Vagina (tissue), 2 donors: Measurements from ENCODE around the gene NKAIN2. TPM values are rescaled to one million over a fixed set of nuclear protein-coding genes. Genes with fewer than 3 reads are reported as not detected.

Source experiments
- DNase-seq, 2 donors: peaks; one replicate each; pipeline ENCODE4 v3.0.0-alpha.2; 2017; ENCODE audit errors: extremely low spot score in 2 of 2
- H3K27ac ChIP-seq: fragments of 200-600 bp; sonication (generic); one replicate; pipeline ENCODE4 v1.5.1; 2019
- H3K27me3 ChIP-seq: fragments of 200-600 bp; sonication (generic); one replicate; pipeline ENCODE4 v1.5.1; 2019
- H3K36me3 ChIP-seq, 2 donors: fragments of 200-600 bp; sonication (generic); one replicate each; pipeline ENCODE4 v1.5.1; 2017 to 2019
- H3K4me1 ChIP-seq: fragments of 200-600 bp; sonication (generic); one replicate; pipeline ENCODE4 v1.5.1; 2019
- H3K4me3 ChIP-seq, 2 donors: fragments of 200-600 bp; sonication (generic); 1 replicate in 1 of 2; 2 replicates in 1 of 2; pipeline ENCODE4 v1.5.1; 2016 to 2019
- H3K9me3 ChIP-seq: fragments of 200-600 bp; sonication (generic); one replicate; pipeline ENCODE4 v1.5.1; 2019
- CTCF ChIP-seq, 3 experiments: fragments of 450-650 bp in 2 of 3; fragments of 200-600 bp in 1 of 3; sonication (generic) in 1 of 3; IDR thresholded peaks; one replicate each; pipeline ENCODE4 v1.5.1; 2017 to 2019; ENCODE audit warnings: antibody characterized with exemption in 3 of 3, mild to moderate bottlenecking in 2 of 3, moderate library complexity in 2 of 3
- POLR2A ChIP-seq, 2 donors: fragments of 450-650 bp; IDR thresholded peaks; one replicate each; pipeline ENCODE4 v1.6.1; 2017; ENCODE audit warnings: antibody characterized with exemption in 2 of 2, mild to moderate bottlenecking in 2 of 2, moderate library complexity in 2 of 2
- POLR2AphosphoS5 ChIP-seq, 2 donors: sonication (generic); formaldehyde crosslinking; IDR thresholded peaks; one replicate each; pipeline ENCODE4 v1.9.0; 2017; ENCODE audit warnings: antibody characterized with exemption in 2 of 2, mild to moderate bottlenecking in 2 of 2, low read depth in 1 of 2; ENCODE audit not compliant: insufficient read depth in 1 of 2
- intact Hi-C: fragments of 100-400 bp; cut with DNase I; formaldehyde crosslinking; loops from one replicate; pipeline ENCODE4 v1.15.1; 2023
- total RNA-seq: library from RNA; depleted of rRNA; stranded (reverse); fragments of >200 nt; gene quantifications from one replicate; pipeline ENCODE4 v1.2.3, GENCODE V29; 2016

NKAIN2 gene
- total RNA-seq, 1 donor from 2014 or later: not detected

GRCh38 chr6:124822204-124822613, 1018.5 kb downstream of the NKAIN2 start:
- intact Hi-C loops: no loop called here
- DNase-seq: no peak
- H3K27ac ChIP-seq: no peak overlapping the region
- H3K4me3 ChIP-seq: no peak overlapping the region
- H3K36me3 ChIP-seq: no peaks in the 10 kb centered on the region
- H3K27me3 ChIP-seq: no peaks in the 10 kb centered on the region
- no peaks in the 10 kb centered on the region for H3K4me1 ChIP-seq
- no peak for TF ChIP-seq POLR2AphosphoS5 (IDR thresholded peaks at IDR 0.05; ENCODE audit: insufficient read depth in 1 of 2, low read depth in 1 of 2)
- H3K9me3 ChIP-seq: no peaks in the 10 kb centered on the region

GRCh38 chr6:124822721-124823120, 1019.1 kb downstream of the NKAIN2 start:
- no peaks in the 10 kb centered on the region for H3K9me3 ChIP-seq
- no peak for DNase-seq
- no peak overlapping the region for H3K27ac ChIP-seq
- H3K36me3 ChIP-seq: no peaks in the 10 kb centered on the region
- intact Hi-C loops: no loop called here
- no peak for TF ChIP-seq POLR2A (IDR thresholded peaks at IDR 0.05)
- no peak for TF ChIP-seq POLR2AphosphoS5 (IDR thresholded peaks at IDR 0.05; ENCODE audit: insufficient read depth in 1 of 2, low read depth in 1 of 2)
- TF ChIP-seq CTCF (IDR thresholded peaks at IDR 0.05): no peak
- H3K4me1 ChIP-seq: no peaks in the 10 kb centered on the region
- no peaks in the 10 kb centered on the region for H3K27me3 ChIP-seq
- H3K4me3 ChIP-seq: no peak overlapping the region

DNA sequence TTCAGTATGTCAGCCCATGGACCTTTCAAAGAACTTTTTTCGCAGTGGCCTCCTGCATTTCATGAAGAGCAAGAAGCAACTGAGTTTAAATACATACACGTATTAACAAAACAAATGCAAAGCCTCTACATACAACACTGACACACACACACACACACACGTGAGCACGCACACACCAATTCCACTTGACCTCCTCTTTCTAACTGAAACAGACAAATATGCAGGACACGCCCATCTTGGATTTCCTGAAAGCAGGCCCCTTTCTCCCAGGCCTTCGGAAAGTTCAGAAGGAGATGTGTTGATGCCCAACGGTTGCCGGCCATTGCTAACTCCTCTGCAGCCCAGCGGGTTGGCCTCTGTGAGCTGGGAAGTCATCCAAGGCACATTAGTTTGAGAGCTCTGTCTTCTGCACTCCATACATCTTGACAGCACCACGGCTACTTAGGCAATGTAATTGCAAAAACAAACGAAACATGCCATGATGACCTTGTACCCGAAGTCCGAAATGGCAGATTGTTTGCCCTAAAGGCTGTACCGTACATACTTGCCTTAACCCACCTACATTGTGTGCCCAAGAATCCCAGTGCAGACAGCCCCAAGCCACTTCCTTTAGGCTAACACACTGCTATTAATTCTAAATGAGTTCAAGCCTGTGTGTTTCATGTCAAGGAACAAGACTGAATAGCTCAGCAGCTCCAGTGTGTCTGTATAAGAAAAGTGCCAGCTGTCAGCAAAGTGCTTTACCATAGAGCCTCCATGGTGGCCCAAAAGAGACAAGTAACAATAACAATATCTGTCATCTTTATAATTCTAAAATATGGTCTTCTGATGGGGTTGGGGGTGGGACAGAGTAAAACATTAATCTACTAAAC, 1019.8 kb downstream of the NKAIN2 start:
- no peak for DNase-seq
- H3K36me3 ChIP-seq: no peaks in the 10 kb centered on the region
- H3K4me3 ChIP-seq: no peak overlapping the region
- H3K27me3 ChIP-seq: no peaks in the 10 kb centered on the region
- no peaks in the 10 kb centered on the region for H3K9me3 ChIP-seq
- no peak overlapping the region for H3K27ac ChIP-seq
- TF ChIP-seq POLR2AphosphoS5 (IDR thresholded peaks at IDR 0.05; ENCODE audit: insufficient read depth in 1 of 2, low read depth in 1 of 2) (no peak), CTCF (IDR thresholded peaks at IDR 0.05) (no peak), POLR2A (IDR thresholded peaks at IDR 0.05) (no peak)
- H3K4me1 ChIP-seq: no peaks in the 10 kb centered on the region
- intact Hi-C loops: no loop called here

GRCh38 chr6:124825564-124825963, 1021.9 kb downstream of the NKAIN2 start:
- no peak for TF ChIP-seq POLR2AphosphoS5 (IDR thresholded peaks at IDR 0.05; ENCODE audit: insufficient read depth in 1 of 2, low read depth in 1 of 2)
- no peak for TF ChIP-seq POLR2A (IDR thresholded peaks at IDR 0.05)
- no peak for TF ChIP-seq CTCF (IDR thresholded peaks at IDR 0.05)
- H3K4me1 ChIP-seq: no peaks in the 10 kb centered on the region
- H3K36me3 ChIP-seq: no peaks in the 10 kb centered on the region
- no peak overlapping the region for H3K27ac ChIP-seq
- no peak for DNase-seq
- H3K9me3 ChIP-seq: no peaks in the 10 kb centered on the region
- no peak overlapping the region for H3K4me3 ChIP-seq
- intact Hi-C loops: no loop called here
- H3K27me3 ChIP-seq: no peaks in the 10 kb centered on the region

DNA sequence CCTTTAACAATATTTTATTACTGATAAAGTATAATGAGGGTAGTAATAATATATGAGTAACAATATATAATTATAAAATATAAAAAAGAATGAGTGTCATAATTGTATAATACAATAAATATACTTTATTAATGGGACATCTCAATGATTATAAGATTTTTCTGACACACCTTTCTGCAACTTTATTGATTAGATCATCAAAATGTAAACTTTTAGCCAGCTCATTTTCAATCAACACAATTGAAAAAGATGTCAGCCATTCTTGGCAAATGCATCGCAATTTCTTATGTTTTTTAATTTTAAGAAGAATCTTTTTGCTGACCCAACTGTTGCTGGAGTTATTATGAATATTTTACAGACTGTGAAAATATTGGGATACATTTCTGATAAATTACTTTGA, 1026.2 kb downstream of the NKAIN2 start:
- no peak for DNase-seq
- H3K36me3 ChIP-seq: no peaks in the 10 kb centered on the region
- H3K9me3 ChIP-seq: no peaks in the 10 kb centered on the region
- H3K4me3 ChIP-seq: no peak overlapping the region
- no peaks in the 10 kb centered on the region for H3K27me3 ChIP-seq
- H3K27ac ChIP-seq: no peak overlapping the region
- intact Hi-C loops: no loop called here
- TF ChIP-seq CTCF (IDR thresholded peaks at IDR 0.05): no peak
- no peak for TF ChIP-seq POLR2AphosphoS5 (IDR thresholded peaks at IDR 0.05; ENCODE audit: insufficient read depth in 1 of 2, low read depth in 1 of 2)
- no peak for TF ChIP-seq POLR2A (IDR thresholded peaks at IDR 0.05)
- H3K4me1 ChIP-seq: no peaks in the 10 kb centered on the region
